Measurements from ENCODE around the gene GNGT1. TPM values are rescaled to one million over a fixed set of nuclear protein-coding genes. Genes with fewer than 3 reads are reported as not detected.
"Not testable (repeated sequence)": the region's sequence is repeated elsewhere in the genome, so short reads cannot be mapped to it uniquely, and the experiment has no call there.

Gene GNGT1
- total and polyA plus RNA-seq, 3 experiments from 2014 or later, result not detected

GRCh38 chr7:93894426-93894825 is 11.9 kb upstream of the GNGT1 start:
- Histone ChIP-seq H3K27me3 (ENCODE audit: insufficient read depth, low read length, poor library complexity, severe bottlenecking) (no peaks in the 10 kb centered on the region), H3K4me1 (ENCODE audit: insufficient read depth, low read length) (no peaks in the 10 kb centered on the region), H3K27ac (ENCODE audit: low read depth, low read length) (no peak overlapping the region), H3K36me3 (ENCODE audit: insufficient read depth, low read length) (no peaks in the 10 kb centered on the region), H3K9me3 (ENCODE audit: low read length) (no peaks in the 10 kb centered on the region), H3K4me3 (ENCODE audit: low read length) (no peak overlapping the region)
- H3K9me3 Mint-ChIP-seq, result peaks cover 0 to 2% (median 0%) of the 10 kb centered on the region in 5 donors
- peaks cover 22 to 34% of the 10 kb centered on the region in 2 donors for H3K27me3 Mint-ChIP-seq
- no peaks in the 10 kb centered on the region for H3K36me3 Mint-ChIP-seq
- peaks cover 7 to 12% (median 9%) of the 10 kb centered on the region in 3 donors for H3K4me1 Mint-ChIP-seq
- no peak for DNase-seq
- ChIA-PET POLR2A (no interaction called here), CTCF (no interaction called here)
- H3K4me3 Mint-ChIP-seq, result no peak overlapping the region
- H3K27ac Mint-ChIP-seq, result no peak overlapping the region

DNA sequence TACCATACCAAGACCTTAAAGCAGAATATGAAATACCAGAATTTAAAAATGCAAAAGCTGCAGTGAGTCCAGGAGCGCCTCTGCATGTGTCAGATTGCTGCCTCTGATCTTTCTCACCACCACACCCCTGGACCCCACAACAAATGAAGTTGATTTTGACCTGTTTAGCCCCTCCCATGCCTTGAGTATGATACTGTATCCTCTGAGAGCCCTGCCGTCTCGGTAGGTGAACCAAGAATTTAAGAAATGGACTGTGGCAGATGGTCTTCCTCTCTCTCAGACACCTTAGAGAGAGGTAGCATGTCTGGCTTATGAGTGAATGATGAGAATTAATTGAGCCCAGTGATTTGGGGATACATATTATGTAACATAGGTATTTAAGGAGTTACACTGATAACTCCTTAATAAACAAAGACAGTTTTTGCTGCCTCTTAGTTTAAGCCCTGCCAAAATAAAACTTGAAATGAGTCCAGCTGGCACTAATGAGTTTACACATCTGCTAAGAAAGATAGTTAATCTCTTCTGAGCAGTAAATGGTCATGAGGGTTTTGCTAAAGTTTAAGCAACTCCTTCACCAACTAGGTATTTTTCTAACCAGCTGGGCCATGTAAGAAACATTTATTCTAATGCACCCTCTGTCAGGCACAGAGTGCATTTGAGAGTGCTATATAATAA is 11.3 kb upstream of the GNGT1 start:
- POLR2A ChIA-PET, result no interaction called here
- Mint-ChIP-seq H3K4me3 (no peak overlapping the region), H3K36me3 (no peaks in the 10 kb centered on the region), H3K27ac (no peak overlapping the region), H3K27me3 (peaks cover 19 to 33% of the 10 kb centered on the region in 2 donors), H3K4me1 (peaks cover 1 to 5% (median 3%) of the 10 kb centered on the region in 3 donors), H3K9me3 (peaks cover 0 to under 1% (median 0%) of the 10 kb centered on the region in 5 donors)
- no peaks in the 10 kb centered on the region for H3K4me1 ChIP-seq (ENCODE audit: insufficient read depth, low read length)
- H3K4me3 ChIP-seq (ENCODE audit: low read length), result no peak overlapping the region
- DNase-seq, result no peak
- CTCF ChIA-PET, result interaction anchor here (0.5 kb wide), 1 partner anchor 169 kb away, joined by 3 read pairs; no protein-coding TSS in a partner anchor
- no peaks in the 10 kb centered on the region for H3K9me3 ChIP-seq (ENCODE audit: low read length)
- no peaks in the 10 kb centered on the region for H3K27me3 ChIP-seq (ENCODE audit: insufficient read depth, low read length, poor library complexity, severe bottlenecking)
- H3K36me3 ChIP-seq (ENCODE audit: insufficient read depth, low read length), result no peaks in the 10 kb centered on the region
- H3K27ac ChIP-seq (ENCODE audit: low read depth, low read length), result no peak overlapping the region

DNA sequence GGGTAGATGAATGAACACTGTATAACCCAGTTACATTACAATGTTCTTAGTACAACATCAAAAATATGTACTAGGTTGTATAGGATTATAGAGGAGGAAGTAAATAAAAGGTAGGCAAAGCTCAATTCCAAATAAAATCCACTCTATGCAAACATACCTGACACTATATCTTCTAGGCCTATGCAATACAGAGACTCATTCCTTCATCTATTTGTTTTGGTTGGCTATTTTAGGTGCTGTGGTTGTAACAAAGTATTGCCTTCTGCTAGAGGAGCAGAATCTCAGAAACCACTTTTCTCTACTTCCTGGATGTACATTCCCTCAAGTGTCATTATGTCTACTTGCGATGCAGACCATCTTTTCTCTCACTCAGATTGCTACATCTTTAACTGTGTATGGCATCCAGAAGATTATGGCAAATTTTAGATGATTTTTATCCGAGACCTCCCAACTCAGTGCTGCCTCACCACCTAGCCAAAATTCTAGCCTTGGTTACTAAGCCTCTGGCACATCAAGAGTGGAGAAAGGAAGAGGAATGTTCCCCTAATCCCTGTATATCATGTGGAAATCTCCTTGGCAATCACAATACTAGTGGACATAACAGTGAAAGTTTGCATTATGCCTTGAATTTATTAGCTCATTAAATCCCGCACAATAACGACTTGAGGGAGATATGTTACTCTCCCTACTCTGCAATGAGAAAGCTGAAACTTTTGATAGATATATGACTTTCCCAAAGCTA is 10.3 kb upstream of the GNGT1 start:
- H3K27me3 ChIP-seq (ENCODE audit: insufficient read depth, low read length, poor library complexity, severe bottlenecking), result no peaks in the 10 kb centered on the region
- ChIA-PET POLR2A (no interaction called here), CTCF (interaction anchor here (0.5 kb wide), 1 partner anchor 168 kb away, joined by 3 read pairs; no protein-coding TSS in a partner anchor)
- Mint-ChIP-seq H3K4me3 (no peak overlapping the region), H3K27me3 (peaks cover 17 to 29% of the 10 kb centered on the region in 2 donors), H3K27ac (no peak overlapping the region), H3K9me3 (no peaks in the 10 kb centered on the region), H3K4me1 (no peaks in the 10 kb centered on the region), H3K36me3 (no peaks in the 10 kb centered on the region)
- no peaks in the 10 kb centered on the region for H3K9me3 ChIP-seq (ENCODE audit: low read length)
- no peak overlapping the region for H3K27ac ChIP-seq (ENCODE audit: low read depth, low read length)
- no peaks in the 10 kb centered on the region for H3K36me3 ChIP-seq (ENCODE audit: insufficient read depth, low read length)
- no peak for DNase-seq
- H3K4me3 ChIP-seq (ENCODE audit: low read length), result no peak overlapping the region
- no peaks in the 10 kb centered on the region for H3K4me1 ChIP-seq (ENCODE audit: insufficient read depth, low read length)

DNA sequence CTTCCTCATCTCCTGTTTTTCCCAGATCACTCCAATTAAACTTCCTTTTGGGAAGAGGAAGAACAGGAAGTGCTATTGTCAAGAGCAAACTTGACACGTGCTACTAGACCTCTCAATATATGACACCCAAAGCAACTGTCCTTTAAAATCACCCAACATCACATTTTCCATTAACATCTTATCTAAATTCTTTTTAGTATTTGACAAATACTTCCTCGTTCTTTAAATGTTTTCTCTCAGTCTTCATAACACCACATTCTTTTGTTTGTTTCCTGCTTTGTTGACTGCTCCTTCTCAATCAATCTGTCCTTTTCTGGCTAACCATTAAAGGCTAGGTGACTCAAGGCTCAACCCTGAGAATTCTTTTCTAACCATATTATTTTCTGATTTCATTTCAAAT is 8.7 kb upstream of the GNGT1 start:
- no peaks in the 10 kb centered on the region for H3K9me3 ChIP-seq (ENCODE audit: low read length)
- ChIA-PET POLR2A (no interaction called here), CTCF (no interaction called here)
- no peak overlapping the region for H3K27ac ChIP-seq (ENCODE audit: low read depth, low read length)
- no peaks in the 10 kb centered on the region for H3K36me3 Mint-ChIP-seq
- H3K4me3 Mint-ChIP-seq, result no peak overlapping the region
- H3K27me3 ChIP-seq (ENCODE audit: insufficient read depth, low read length, poor library complexity, severe bottlenecking), result no peaks in the 10 kb centered on the region
- H3K4me3 ChIP-seq (ENCODE audit: low read length), result no peak overlapping the region
- no peaks in the 10 kb centered on the region for H3K4me1 ChIP-seq (ENCODE audit: insufficient read depth, low read length)
- H3K4me1 Mint-ChIP-seq, result no peaks in the 10 kb centered on the region
- no peaks in the 10 kb centered on the region for H3K9me3 Mint-ChIP-seq
- no peak for DNase-seq
- peaks cover 8 to 21% of the 10 kb centered on the region in 2 donors for H3K27me3 Mint-ChIP-seq
- no peaks in the 10 kb centered on the region for H3K36me3 ChIP-seq (ENCODE audit: insufficient read depth, low read length)
- H3K27ac Mint-ChIP-seq, result no peak overlapping the region

DNA sequence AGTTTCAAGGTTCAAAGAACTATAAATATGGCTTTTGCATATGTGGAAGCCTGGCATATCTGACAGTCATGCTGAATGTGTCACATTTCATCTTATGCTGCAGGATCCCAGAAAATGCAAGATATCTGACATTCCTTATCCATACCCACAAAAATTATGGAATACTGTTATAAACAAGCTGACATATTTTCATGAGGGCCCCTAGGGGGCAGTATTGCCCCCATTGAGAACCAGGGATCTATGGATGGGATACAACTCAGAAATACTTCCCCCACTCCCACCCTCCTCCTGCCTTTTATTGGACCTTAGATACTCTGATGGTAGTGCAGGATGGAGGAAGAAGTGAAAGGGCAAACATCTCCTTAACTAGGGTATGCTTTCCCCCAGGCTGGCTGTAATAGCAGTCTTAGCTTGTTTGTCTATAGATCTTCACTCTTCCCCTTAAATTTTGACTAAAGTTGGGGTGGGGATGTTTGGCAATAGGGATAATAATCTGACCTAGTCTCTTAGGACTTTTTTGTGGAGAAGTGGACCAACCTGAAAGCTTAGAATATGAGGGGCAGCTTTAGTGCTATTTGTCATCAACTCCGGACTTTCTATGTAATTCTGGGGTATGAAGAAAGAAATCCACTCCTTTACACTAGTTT is 3.5 kb upstream of the GNGT1 start:
- Histone ChIP-seq H3K9me3 (ENCODE audit: low read length) (no peaks in the 10 kb centered on the region), H3K27ac (ENCODE audit: low read depth, low read length) (no peak overlapping the region), H3K4me3 (ENCODE audit: low read length) (no peak overlapping the region), H3K36me3 (ENCODE audit: insufficient read depth, low read length) (no peaks in the 10 kb centered on the region), H3K4me1 (ENCODE audit: insufficient read depth, low read length) (no peaks in the 10 kb centered on the region), H3K27me3 (ENCODE audit: insufficient read depth, low read length, poor library complexity, severe bottlenecking) (no peaks in the 10 kb centered on the region)
- no peak overlapping the region for H3K27ac Mint-ChIP-seq
- H3K27me3 Mint-ChIP-seq, result peaks cover 2 to 22% of the 10 kb centered on the region in 2 donors
- DNase-seq, result no peak
- ChIA-PET POLR2A (no interaction called here), CTCF (no interaction called here)
- no peaks in the 10 kb centered on the region for H3K4me1 Mint-ChIP-seq
- H3K4me3 Mint-ChIP-seq, result no peak overlapping the region
- H3K9me3 Mint-ChIP-seq, result no peaks in the 10 kb centered on the region
- no peaks in the 10 kb centered on the region for H3K36me3 Mint-ChIP-seq

GRCh38 chr7:93910076-93910994 is 4.0 kb downstream of the GNGT1 start:
- Histone ChIP-seq H3K9me3 (ENCODE audit: low read length) (no peaks in the 10 kb centered on the region), H3K4me3 (ENCODE audit: low read length) (no peak overlapping the region), H3K4me1 (ENCODE audit: insufficient read depth, low read length) (no peaks in the 10 kb centered on the region), H3K27me3 (ENCODE audit: insufficient read depth, low read length, poor library complexity, severe bottlenecking) (no peaks in the 10 kb centered on the region), H3K36me3 (ENCODE audit: insufficient read depth, low read length) (no peaks in the 10 kb centered on the region), H3K27ac (ENCODE audit: low read depth, low read length) (no peak overlapping the region)
- H3K27me3 Mint-ChIP-seq, result peaks cover 0 to 8% of the 10 kb centered on the region in 2 donors
- H3K27ac Mint-ChIP-seq, result no peak overlapping the region
- ChIA-PET POLR2A (no interaction called here), CTCF (interaction anchor here (1.4 kb wide), 1 partner anchor 12 kb away, joined by 3 read pairs; no protein-coding TSS in a partner anchor)
- no peak for DNase-seq
- no peaks in the 10 kb centered on the region for H3K4me1 Mint-ChIP-seq
- H3K36me3 Mint-ChIP-seq, result no peaks in the 10 kb centered on the region
- no peak overlapping the region for H3K4me3 Mint-ChIP-seq
- peaks cover 0 to 4% (median 0%) of the 10 kb centered on the region in 5 donors for H3K9me3 Mint-ChIP-seq

GRCh38 chr7:93911242-93911641 is 4.9 kb downstream of the GNGT1 start:
- DNase-seq; H3K27ac Mint-ChIP-seq; H3K27ac ChIP-seq (ENCODE audit: low read depth, low read length); POLR2A ChIA-PET; H3K27me3 Mint-ChIP-seq; H3K36me3 ChIP-seq (ENCODE audit: insufficient read depth, low read length); H3K36me3 Mint-ChIP-seq; H3K4me3 ChIP-seq (ENCODE audit: low read length); CTCF ChIA-PET; H3K9me3 Mint-ChIP-seq; H3K4me1 ChIP-seq (ENCODE audit: insufficient read depth, low read length); H3K9me3 ChIP-seq (ENCODE audit: low read length); H3K27me3 ChIP-seq (ENCODE audit: insufficient read depth, low read length, poor library complexity, severe bottlenecking); H3K4me3 Mint-ChIP-seq; H3K4me1 Mint-ChIP-seq: not testable (repeated sequence)

All from CD8-positive, alpha-beta memory T cell (primary cell).